DOHH2 (cell line): ENCODE data around the gene RASAL2.

Experiments
- H3F3A ChIP-seq: fragments of 200-600 bp; sonication (generic), shearing (Covaris generic); 2 replicates; pipeline ENCODE4 v1.6.0; 2016; ENCODE audit warnings: antibody characterized with exemption, mild to moderate bottlenecking; ENCODE audit not compliant: control insufficient read depth, insufficient read depth
- H3K27ac ChIP-seq: fragments of 200-600 bp; sonication (generic); 2 replicates; pipeline ENCODE4 v1.5.1; 2014; ENCODE audit warnings: low read depth, mild to moderate bottlenecking, low read length, moderate library complexity
- H3K27me3 ChIP-seq: fragments of 200-600 bp; sonication (generic); 2 replicates; pipeline ENCODE4 v1.6.1; 2014; ENCODE audit warnings: mild to moderate bottlenecking, low read length, mixed read lengths; ENCODE audit not compliant: control insufficient read depth
- H3K36me3 ChIP-seq: fragments of 200-600 bp; sonication (generic); 2 replicates; pipeline ENCODE4 v1.6.1; 2014; ENCODE audit warnings: mild to moderate bottlenecking, low read length, moderate library complexity, mixed read lengths; ENCODE audit not compliant: control insufficient read depth
- H3K4me1 ChIP-seq: fragments of 200-600 bp; sonication (generic); 2 replicates; pipeline ENCODE4 v1.6.1; 2014; ENCODE audit warnings: mild to moderate bottlenecking, low read length, mixed read lengths; ENCODE audit not compliant: control insufficient read depth
- H3K4me2 ChIP-seq: fragments of 200-600 bp; sonication (generic); 2 replicates; pipeline ENCODE4 v1.6.0; 2014; ENCODE audit warnings: mild to moderate bottlenecking, low read length, moderate library complexity
- H3K4me3 ChIP-seq: fragments of 200-600 bp; sonication (generic); 2 replicates; pipeline ENCODE4 v1.5.1; 2014; ENCODE audit warnings: mild to moderate bottlenecking, low read length, mixed read lengths
- H3K79me2 ChIP-seq: fragments of 200-600 bp; sonication (generic); 2 replicates; pipeline ENCODE4 v1.6.1; 2014; ENCODE audit warnings: mild to moderate bottlenecking, low read length, mixed read lengths; ENCODE audit not compliant: control insufficient read depth
- H3K9me2 ChIP-seq: fragments of 200-600 bp; sonication (generic); replicated peaks from 2 replicates; pipeline ENCODE4 v1.6.1; 2014; ENCODE audit warnings: mild to moderate bottlenecking, low read length, mixed read lengths; ENCODE audit not compliant: control insufficient read depth
- H3K9me3 ChIP-seq: fragments of 200-600 bp; sonication (generic); 2 replicates; pipeline ENCODE4 v1.6.1; 2014; ENCODE audit warnings: antibody characterized with exemption, low read length, mixed read lengths; ENCODE audit not compliant: control insufficient read depth, insufficient read depth
- H4K20me1 ChIP-seq: fragments of 200-600 bp; sonication (generic); 2 replicates; pipeline ENCODE4 v1.6.0; 2014; ENCODE audit warnings: low read depth, mild to moderate bottlenecking, antibody characterized with exemption, low read length, moderate library complexity; ENCODE audit not compliant: control insufficient read depth, insufficient read depth
- CTCF ChIP-seq: fragments of 200-600 bp; sonication (generic); IDR thresholded peaks from one replicate; pipeline ENCODE4 v1.5.1; 2014; ENCODE audit warnings: antibody characterized with exemption, mild to moderate bottlenecking, low read depth, low read length; ENCODE audit not compliant: poor library complexity, severe bottlenecking
- EZH2phosphoT487 ChIP-seq: fragments of 200-600 bp; sonication (generic); IDR thresholded peaks from 2 replicates; pipeline ENCODE4 v1.6.1; 2017; ENCODE audit warnings: borderline replicate concordance, mild to moderate bottlenecking, antibody characterized with exemption, low read length, moderate library complexity, mixed read lengths

Gene RASAL2

GRCh38 chr1:178418284-178418955 lies 324.5 kb downstream of the RASAL2 start:
- Histone ChIP-seq H3K9me2 (no peaks in the 10 kb centered on the region), H3K36me3 (no peaks in the 10 kb centered on the region), H3F3A (no peaks in the 10 kb centered on the region), H3K4me1 (no peaks in the 10 kb centered on the region), H3K27ac (no peak overlapping the region), H3K27me3 (peaks cover under 1% of the 10 kb centered on the region; the same call in 1 of the 2 replicates), H4K20me1 (no peaks in the 10 kb centered on the region), H3K79me2 (no peaks in the 10 kb centered on the region), H3K4me2 (no peak overlapping the region), H3K9me3 (no peaks in the 10 kb centered on the region), H3K4me3 (no peak overlapping the region)
- TF ChIP-seq EZH2phosphoT487, result no peak
- TF ChIP-seq CTCF, result no peak

- H3F3A ChIP-seq, result no peaks in the 10 kb centered on the region
- peaks cover 25% of the 10 kb centered on the region for H3K27me3 ChIP-seq
- no peaks in the 10 kb centered on the region for H3K36me3 ChIP-seq
- no peaks in the 10 kb centered on the region; the same call in 1 of the 2 replicates for H3K9me2 ChIP-seq
- H3K4me3 ChIP-seq, result no peak overlapping the region
- no peak for TF ChIP-seq CTCF
- TF ChIP-seq EZH2phosphoT487, result no peak
- no peaks in the 10 kb centered on the region for H4K20me1 ChIP-seq
- no peaks in the 10 kb centered on the region for H3K79me2 ChIP-seq
- no peaks in the 10 kb centered on the region for H3K9me3 ChIP-seq
- H3K4me1 ChIP-seq, result no peaks in the 10 kb centered on the region
- no peak overlapping the region for H3K27ac ChIP-seq
- no peak overlapping the region for H3K4me2 ChIP-seq
These were observed 340.5 kb downstream of the RASAL2 start for GRCh38 chr1:178434360-178434759.

- H3K4me1 ChIP-seq, result no peaks in the 10 kb centered on the region
- no peak overlapping the region for H3K4me3 ChIP-seq
- TF ChIP-seq CTCF (no peak), EZH2phosphoT487 (no peak)
- no peaks in the 10 kb centered on the region for H3F3A ChIP-seq
- no peaks in the 10 kb centered on the region for H3K9me3 ChIP-seq
- no peaks in the 10 kb centered on the region; the same call in 1 of the 2 replicates for H3K9me2 ChIP-seq
- no peaks in the 10 kb centered on the region for H4K20me1 ChIP-seq
- H3K27ac ChIP-seq, result no peak overlapping the region
- H3K4me2 ChIP-seq, result no peak overlapping the region
- no peaks in the 10 kb centered on the region for H3K36me3 ChIP-seq
- H3K79me2 ChIP-seq, result no peaks in the 10 kb centered on the region
- peaks cover 26% of the 10 kb centered on the region for H3K27me3 ChIP-seq
These were observed 341.1 kb downstream of the RASAL2 start for GRCh38 chr1:178434899-178435435.
